Lower lobe of right lung (tissue), 2 donors: Measurements from ENCODE around the gene LRP5. TPM values are rescaled to one million over a fixed set of nuclear protein-coding genes. Genes with fewer than 3 reads are reported as not detected.
"Not testable (repeated sequence)": the region's sequence is repeated elsewhere in the genome, so short reads cannot be mapped to it uniquely, and the experiment has no call there.

Experiments used
- ATAC-seq, 2 donors: fragments of 200-7000 bp; cut with Tn5 transposase; one replicate each; pipeline ENCODE4 v1.9.1; 2020 to 2022; ENCODE audit warnings: mild to moderate bottlenecking in 2 of 2, moderate library complexity in 2 of 2
- DNase-seq: peaks from one replicate; pipeline ENCODE4 v3.0.0-alpha.2; 2020
- H3K27ac ChIP-seq: fragments of 200-600 bp; one replicate; pipeline ENCODE4 v1.8.0; 2022
- H3K27me3 ChIP-seq: fragments of 200-600 bp; one replicate; pipeline ENCODE4 v1.8.0; 2022; ENCODE audit warnings: low read depth
- H3K36me3 ChIP-seq: fragments of 200-600 bp; one replicate; pipeline ENCODE4 v1.8.0; 2022; ENCODE audit warnings: mild to moderate bottlenecking
- H3K4me1 ChIP-seq: fragments of 200-600 bp; one replicate; pipeline ENCODE4 v1.8.0; 2022
- H3K4me3 ChIP-seq: fragments of 200-600 bp; one replicate; pipeline ENCODE4 v1.8.0; 2022; ENCODE audit warnings: mild to moderate bottlenecking
- H3K9me3 ChIP-seq: fragments of 200-600 bp; one replicate; pipeline ENCODE4 v1.8.0; 2022
- CTCF ChIP-seq: fragments of 200-600 bp; IDR thresholded peaks from one replicate; pipeline ENCODE4 v1.8.0; 2022; ENCODE audit warnings: antibody characterized with exemption, mild to moderate bottlenecking
- intact Hi-C: fragments of 100-400 bp; cut with DNase I; formaldehyde crosslinking; loops from one replicate; pipeline ENCODE4 v1.11.0; 2022
- total RNA-seq: library from RNA; stranded (reverse); fragmentation: NEBNext Ultra II Directional; extraction: Animal tissue kit (Norgen Biotek cat#: 25700); gene quantifications from one replicate; pipeline ENCODE4 v1.2.1, GENCODE V29; 2021
- donor health status: DM: no; HTN: yes; CAD: no; lungs with severe emphysema.

The LRP5 gene
- total RNA-seq, 1 donor from 2014 or later, result 66.1 TPM

GRCh38 chr11:68397256-68397655, 84.9 kb downstream of the LRP5 start:
- intact Hi-C loops, result no loop called here
- H3K4me3 ChIP-seq, result no peak overlapping the region
- H3K4me1 ChIP-seq, result peaks cover 29% of the 10 kb centered on the region
- H3K9me3 ChIP-seq, result no peaks in the 10 kb centered on the region
- H3K36me3 ChIP-seq, result peaks cover 9% of the 10 kb centered on the region
- no peak for ATAC-seq
- no peak for DNase-seq
- no peak for TF ChIP-seq CTCF
- H3K27me3 ChIP-seq, result no peaks in the 10 kb centered on the region
- H3K27ac ChIP-seq, result no peak overlapping the region

- Histone ChIP-seq H3K4me1 (peaks cover 29% of the 10 kb centered on the region), H3K4me3 (no peak overlapping the region), H3K27ac (peak overlapping the region; percentile 49), H3K36me3 (peaks cover 21% of the 10 kb centered on the region), H3K9me3 (no peaks in the 10 kb centered on the region), H3K27me3 (no peaks in the 10 kb centered on the region)
- DNase-seq (no peak), ATAC-seq (peak; percentile 54 to 72)
- TF ChIP-seq CTCF, result no peak
- intact Hi-C loops, result no loop called here
Measured at GRCh38 chr11:68398995-68399851, 86.8 kb downstream of the LRP5 start.

GRCh38 chr11:68399916-68400315, 87.5 kb downstream of the LRP5 start:
- H3K4me3 ChIP-seq, result no peak overlapping the region
- H3K27me3 ChIP-seq, result no peaks in the 10 kb centered on the region
- peaks cover 29% of the 10 kb centered on the region for H3K4me1 ChIP-seq
- intact Hi-C loops, result no loop called here
- TF ChIP-seq CTCF, result no peak
- no peak for DNase-seq
- H3K36me3 ChIP-seq, result peaks cover 24% of the 10 kb centered on the region
- H3K9me3 ChIP-seq, result no peaks in the 10 kb centered on the region
- peak overlapping the region; percentile 49 for H3K27ac ChIP-seq
- ATAC-seq, result peak; percentile 2 to 17

GRCh38 chr11:68400584-68400983, 88.2 kb downstream of the LRP5 start:
- DNase-seq, intact Hi-C loops, H3K27ac ChIP-seq, H3K4me3 ChIP-seq, ATAC-seq, H3K9me3 ChIP-seq, H3K27me3 ChIP-seq: not testable (repeated sequence)
- Histone ChIP-seq H3K4me1 (peaks cover 30% of the 10 kb centered on the region), H3K36me3 (peaks cover 24% of the 10 kb centered on the region)

- no peak overlapping the region for H3K27ac ChIP-seq
- no peaks in the 10 kb centered on the region for H3K27me3 ChIP-seq
- no peaks in the 10 kb centered on the region for H3K9me3 ChIP-seq
- TF ChIP-seq CTCF, result no peak
- H3K36me3 ChIP-seq, result peaks cover 24% of the 10 kb centered on the region
- DNase-seq, result no peak
- intact Hi-C loops, result no loop called here
- H3K4me3 ChIP-seq, result no peak overlapping the region
- no peak for ATAC-seq
- H3K4me1 ChIP-seq, result peaks cover 43% of the 10 kb centered on the region
Measured at GRCh38 chr11:68401856-68402255, 89.5 kb downstream of the LRP5 start.

- Histone ChIP-seq H3K4me3 (no peak overlapping the region), H3K9me3 (no peaks in the 10 kb centered on the region), H3K27ac (no peak overlapping the region), H3K36me3 (peaks cover 26% of the 10 kb centered on the region), H3K4me1 (peaks cover 49% of the 10 kb centered on the region), H3K27me3 (no peaks in the 10 kb centered on the region)
- intact Hi-C loops, result no loop called here
- no peak for TF ChIP-seq CTCF
- no peak for DNase-seq
- no peak for ATAC-seq
Measured at GRCh38 chr11:68402355-68403031, 90.1 kb downstream of the LRP5 start.
